Bronchial epithelial cell (primary cell): ENCODE data around the gene CCDC106. TPM values are rescaled to one million over a fixed set of nuclear protein-coding genes. Genes with fewer than 3 reads are reported as not detected.

Experiments used
- DNase-seq: peaks from one replicate; pipeline ENCODE4 v3.0.0-alpha.2; 2010; ENCODE audit warnings: low read depth
- FAIRE-seq: peaks from 2 replicates; lab custom pipeline; 2011; peaks lifted over from hg19 to GRCh38; lab: Jason Lieb, UNC
- H3K27me3 ChIP-seq: 2 replicates; pipeline ENCODE4 v1.5.1; 2011; ENCODE audit warnings: low read length; ENCODE audit not compliant: control insufficient read depth, insufficient read depth
- H3K36me3 ChIP-seq: 2 replicates; pipeline ENCODE4 v1.5.1; 2011; ENCODE audit warnings: low read length; ENCODE audit not compliant: control insufficient read depth, insufficient read depth
- H3K4me3 ChIP-seq: 2 replicates; pipeline ENCODE4 v1.5.1; 2011; ENCODE audit warnings: mild to moderate bottlenecking, low read depth, low read length, control low read depth
- CTCF ChIP-seq: IDR thresholded peaks from 2 replicates; pipeline ENCODE4 v1.5.1; 2011; ENCODE audit warnings: mild to moderate bottlenecking, moderate library complexity, low read length, control low read depth, inconsistent platforms; ENCODE audit not compliant: insufficient read depth, severe bottlenecking
- total RNA-seq: library from RNA; depleted of rRNA; stranded (reverse); fragments of >200 nt; gene quantifications from 2 replicates; pipeline ENCODE4 v1.2.1, GENCODE V29; 2014

The CCDC106 gene
- total RNA-seq, 1 donor from 2014 or later, result 2.9 TPM

GRCh38 chr19:55698256-55698655, 50.2 kb downstream of the CCDC106 start:
- TF ChIP-seq CTCF, result no peak
- no peak overlapping the region for H3K4me3 ChIP-seq
- no peak for FAIRE-seq
- H3K27me3 ChIP-seq, result no peaks in the 10 kb centered on the region
- DNase-seq, result no peak
- peaks cover 17% of the 10 kb centered on the region for H3K36me3 ChIP-seq

- peaks cover 14% of the 10 kb centered on the region for H3K36me3 ChIP-seq
- TF ChIP-seq CTCF, result no peak
- no peak overlapping the region for H3K4me3 ChIP-seq
- FAIRE-seq (no peak), DNase-seq (no peak)
- no peaks in the 10 kb centered on the region for H3K27me3 ChIP-seq
Measured at GRCh38 chr19:55699221-55699620, 51.2 kb downstream of the CCDC106 start.

GRCh38 chr19:55700813-55701212, 52.8 kb downstream of the CCDC106 start:
- TF ChIP-seq CTCF, result no peak
- FAIRE-seq (no peak), DNase-seq (no peak)
- Histone ChIP-seq H3K36me3 (peaks cover 11% of the 10 kb centered on the region), H3K27me3 (no peaks in the 10 kb centered on the region), H3K4me3 (no peak overlapping the region)

- no peak for FAIRE-seq
- no peak for TF ChIP-seq CTCF
- no peaks in the 10 kb centered on the region for H3K27me3 ChIP-seq
- peaks cover 5% of the 10 kb centered on the region for H3K36me3 ChIP-seq
- no peak for DNase-seq
- H3K4me3 ChIP-seq, result no peak overlapping the region
Measured at GRCh38 chr19:55702131-55702627, 54.2 kb downstream of the CCDC106 start.

Other genes with a start within 250 kb of the CCDC106 start
- gene UBE2S, start 240.4 kb upstream of the CCDC106 start, total RNA-seq, result 38.2 and 50.4 TPM in 2 replicates
- gene SHISA7, start 204.9 kb upstream of the CCDC106 start, total RNA-seq, result not detected in 2 replicates
- 33.2 and 33.3 TPM in 2 replicates for gene ISOC2, start 186.6 kb upstream of the CCDC106 start, total RNA-seq
- not detected in 2 replicates for gene C19orf85, start 183.5 kb upstream of the CCDC106 start, total RNA-seq
- 0.79 and 1.0 TPM in 2 replicates for gene ZNF628, start 171.6 kb upstream of the CCDC106 start, total RNA-seq
- gene NAT14, start 163.0 kb upstream of the CCDC106 start, total RNA-seq, result 2.4 and 3.5 TPM in 2 replicates
- gene SSC5D, start 159.8 kb upstream of the CCDC106 start, total RNA-seq, result under 0.01 and 0.26 TPM in 2 replicates
- gene SBK2, start 111.1 kb upstream of the CCDC106 start, total RNA-seq, result not detected in 2 replicates
- gene SBK3, start 102.7 kb upstream of the CCDC106 start, total RNA-seq, result not detected in 2 replicates
- 1.8 and 2.2 TPM in 2 replicates for gene ZNF579, start 67.4 kb upstream of the CCDC106 start, total RNA-seq
- gene FIZ1, start 48.7 kb upstream of the CCDC106 start, total RNA-seq, result 2.1 and 3.5 TPM in 2 replicates
- 18.4 and 19.6 TPM in 2 replicates for gene ZNF524, start 47.9 kb upstream of the CCDC106 start, total RNA-seq
- 0.53 and 0.64 TPM in 2 replicates for gene ZNF865, start 42.6 kb upstream of the CCDC106 start, total RNA-seq
- 5.0 and 5.1 TPM in 2 replicates for gene ZNF784, start 23.6 kb upstream of the CCDC106 start, total RNA-seq
- gene ZNF580, start 7.2 kb upstream of the CCDC106 start, total RNA-seq, result 2.4 and 2.7 TPM in 2 replicates
- 9.6 and 19.2 TPM in 2 replicates for gene ZNF581, start 4.6 kb upstream of the CCDC106 start, total RNA-seq
- gene U2AF2, start 6.8 kb downstream of the CCDC106 start, total RNA-seq, result 121 and 140 TPM in 2 replicates
- gene EPN1, start 27.0 kb downstream of the CCDC106 start, total RNA-seq, result 28.2 and 80.5 TPM in 2 replicates
- not detected in 2 replicates for gene NLRP9, start 90.2 kb downstream of the CCDC106 start, total RNA-seq
- not detected in 2 replicates for gene RFPL4A, start 110.9 kb downstream of the CCDC106 start, total RNA-seq
- not detected in 2 replicates for gene RFPL4AL1, start 120.9 kb downstream of the CCDC106 start, total RNA-seq
- gene NLRP11, start 183.8 kb downstream of the CCDC106 start, total RNA-seq, result not detected in 2 replicates
- gene NLRP4, start 188.3 kb downstream of the CCDC106 start, total RNA-seq, result not detected in 2 replicates